Neural progenitor cell (in vitro differentiated cells): Measurements from ENCODE around the gene TAP1. TPM values are rescaled to one million over a fixed set of nuclear protein-coding genes. Genes with fewer than 3 reads are reported as not detected.

Experiments used
- DNase-seq: peaks from one replicate; pipeline ENCODE4 v3.0.0-alpha.2; 2016; ENCODE audit warnings: low spot score
- H2AFZ ChIP-seq: fragments of 200-600 bp; sonication (generic); replicated peaks from 2 replicates; pipeline ENCODE4 v1.6.1; 2016; ENCODE audit warnings: antibody characterized with exemption
- H3F3A ChIP-seq: fragments of 200-600 bp; sonication (generic); 2 replicates; pipeline ENCODE4 v1.6.1; 2016; ENCODE audit warnings: antibody characterized with exemption, low read depth
- H3K27ac ChIP-seq: fragments of 200-600 bp; sonication (generic); 2 replicates; pipeline ENCODE4 v1.5.1; 2016; ENCODE audit warnings: mild to moderate bottlenecking
- H3K27me3 ChIP-seq: fragments of 200-600 bp; sonication (generic); 2 replicates; pipeline ENCODE4 v1.6.1; 2016; ENCODE audit warnings: mild to moderate bottlenecking, moderate library complexity
- H3K36me3 ChIP-seq: fragments of 200-600 bp; sonication (generic); 2 replicates; pipeline ENCODE4 v1.5.1; 2016
- H3K4me1 ChIP-seq: fragments of 200-600 bp; sonication (generic); 2 replicates; pipeline ENCODE4 v1.6.1; 2016; ENCODE audit warnings: mixed run types
- H3K4me2 ChIP-seq: fragments of 200-600 bp; sonication (generic); 2 replicates; pipeline ENCODE4 v1.6.1; 2016
- H3K4me3 ChIP-seq: fragments of 200-600 bp; sonication (generic); 2 replicates; pipeline ENCODE4 v1.5.1; 2016
- H3K79me2 ChIP-seq: fragments of 200-600 bp; sonication (generic); 2 replicates; pipeline ENCODE4 v1.6.1; 2016; ENCODE audit warnings: low read depth
- H3K9ac ChIP-seq: fragments of 200-600 bp; sonication (generic); 2 replicates; pipeline ENCODE4 v1.6.1; 2016
- H3K9me3 ChIP-seq: fragments of 200-600 bp; sonication (generic); 2 replicates; pipeline ENCODE4 v1.5.1; 2016; ENCODE audit warnings: low read depth
- H4K20me1 ChIP-seq: fragments of 200-600 bp; sonication (generic); 2 replicates; pipeline ENCODE4 v1.6.1; 2016; ENCODE audit warnings: low read depth
- H3K27ac Mint-ChIP-seq: 3 replicates; pipeline ENCODE4 v1.8.0; 2021; ENCODE audit warnings: mixed read lengths
- H3K27me3 Mint-ChIP-seq: 2 replicates; pipeline ENCODE4 v1.8.0; 2022; ENCODE audit warnings: low read depth, mild to moderate bottlenecking, inconsistent platforms, moderate library complexity, mixed read lengths; ENCODE audit not compliant: insufficient read depth
- H3K36me3 Mint-ChIP-seq: 3 replicates; pipeline ENCODE4 v1.8.0; 2021; ENCODE audit warnings: mixed read lengths
- H3K4me1 Mint-ChIP-seq: 3 replicates; pipeline ENCODE4 v1.8.0; 2021; ENCODE audit warnings: mixed read lengths
- H3K4me3 Mint-ChIP-seq: 3 replicates; pipeline ENCODE4 v1.8.0; 2021; ENCODE audit warnings: mild to moderate bottlenecking, moderate library complexity, mixed read lengths
- H3K9me3 Mint-ChIP-seq: 3 replicates; pipeline ENCODE4 v1.8.0; 2020; ENCODE audit warnings: mixed read lengths
- CTCF ChIP-seq: fragments of 200-600 bp; sonication (generic); IDR thresholded peaks from 2 replicates; pipeline ENCODE4 v1.5.1; 2017; ENCODE audit warnings: antibody characterized with exemption, mild to moderate bottlenecking
- EZH2 ChIP-seq: fragments of 200-600 bp; sonication (generic); IDR thresholded peaks from 2 replicates; pipeline ENCODE4 v1.6.1; 2017; ENCODE audit warnings: antibody characterized with exemption, mild to moderate bottlenecking, moderate library complexity
- EZH2phosphoT487 ChIP-seq: fragments of 200-600 bp; sonication (generic); IDR thresholded peaks from 2 replicates; pipeline ENCODE4 v1.6.1; 2017; ENCODE audit warnings: antibody characterized with exemption
- total RNA-seq: library from RNA; depleted of rRNA; stranded (reverse); fragments of >200 nt; gene quantifications from 2 replicates; pipeline ENCODE4 v1.2.3, GENCODE V29; 2015; ENCODE audit warnings: low replicate concordance

Gene TAP1
- 6.2 and 6.5 TPM in 2 replicates for total RNA-seq

GRCh38 chr6:32853541-32854375 lies at the start of gene TAP1, which contains the start of gene PSMB9:
Gene TAP1, minus strand, starts transcription at chr6:32853704. Its CDS starts 68 bp downstream, at chr6:32853636.
Gene PSMB9, plus strand, starts transcription at chr6:32854192. Its CDS starts 38 bp downstream, at chr6:32854230.
- Histone ChIP-seq H4K20me1 (no peaks in the 10 kb centered on the region), H3K4me2 (peak within 1 kb of the TSS; percentile 85), H3F3A (peaks cover 5% of the 10 kb centered on the region), H3K79me2 (no peaks in the 10 kb centered on the region), H2AFZ (peak within 1 kb of the TSS; percentile 86), H3K27ac (no peak within 1 kb of the TSS), H3K9me3 (no peaks in the 10 kb centered on the region), H3K27me3 (peaks cover 70% of the 10 kb centered on the region), H3K4me3 (peak within 1 kb of the TSS; percentile 56), H3K36me3 (no peaks in the 10 kb centered on the region), H3K4me1 (no peaks in the 10 kb centered on the region), H3K9ac (no peak within 1 kb of the TSS)
- peaks cover 3% of the 10 kb centered on the region for H3K9me3 Mint-ChIP-seq
- no peak within 1 kb of the TSS for H3K27ac Mint-ChIP-seq
- H3K36me3 Mint-ChIP-seq = no peaks in the 10 kb centered on the region
- peak; percentile 58 for TF ChIP-seq EZH2phosphoT487
- peak; percentile 71 for TF ChIP-seq CTCF
- peak; percentile 53 for TF ChIP-seq EZH2
- DNase-seq = peak; percentile 96
- H3K4me1 Mint-ChIP-seq = peaks cover 8% of the 10 kb centered on the region
- peak within 1 kb of the TSS; percentile 93 for H3K4me3 Mint-ChIP-seq
- H3K27me3 Mint-ChIP-seq = peaks cover 83% of the 10 kb centered on the region

- H3K36me3 Mint-ChIP-seq = peaks cover 6% of the 10 kb centered on the region
- no peaks in the 10 kb centered on the region for H3K9me3 Mint-ChIP-seq
- H3K27me3 Mint-ChIP-seq = peaks cover 8% of the 10 kb centered on the region
- Histone ChIP-seq H2AFZ (peak overlapping the region; percentile 88), H3K9me3 (no peaks in the 10 kb centered on the region), H4K20me1 (peaks cover 3% of the 10 kb centered on the region), H3F3A (peaks cover 16% of the 10 kb centered on the region), H3K79me2 (peaks cover 42% of the 10 kb centered on the region), H3K4me3 (peak overlapping the region; percentile 72), H3K36me3 (no peaks in the 10 kb centered on the region), H3K9ac (peak overlapping the region; percentile 53), H3K4me2 (peak overlapping the region; percentile 90), H3K27ac (no peak overlapping the region), H3K27me3 (no peaks in the 10 kb centered on the region), H3K4me1 (peaks cover 12% of the 10 kb centered on the region)
- no peak for TF ChIP-seq EZH2
- TF ChIP-seq CTCF = no peak
- no peak for TF ChIP-seq EZH2phosphoT487
- peaks cover 18% of the 10 kb centered on the region for H3K4me1 Mint-ChIP-seq
- H3K4me3 Mint-ChIP-seq = peak overlapping the region; percentile 99
- H3K27ac Mint-ChIP-seq = peak overlapping the region; percentile 86
- no peak for DNase-seq
These were observed 41.5 kb upstream of the TAP1 start for GRCh38 chr6:32895006-32895345.

GRCh38 chr6:32894085-32895005 lies 40.8 kb upstream of the TAP1 start:
- H3K9me3 ChIP-seq = no peaks in the 10 kb centered on the region
- peak overlapping the region; percentile 97 for H3K27ac Mint-ChIP-seq
- TF ChIP-seq EZH2phosphoT487 (peak; percentile 36), EZH2 (peak; percentile 64), CTCF (no peak)
- H3K27ac ChIP-seq = peak overlapping the region; percentile 88
- H3K27me3 ChIP-seq = no peaks in the 10 kb centered on the region
- H3K9me3 Mint-ChIP-seq = no peaks in the 10 kb centered on the region
- peaks cover 8% of the 10 kb centered on the region for H3K27me3 Mint-ChIP-seq
- H3F3A ChIP-seq = peaks cover 16% of the 10 kb centered on the region
- peaks cover 18% of the 10 kb centered on the region for H3K4me1 Mint-ChIP-seq
- H3K4me2 ChIP-seq = peak overlapping the region; percentile 90
- peak; percentile 94 for DNase-seq
- H3K4me1 ChIP-seq = peaks cover 12% of the 10 kb centered on the region
- H2AFZ ChIP-seq = peak overlapping the region; percentile 88
- H3K36me3 ChIP-seq = no peaks in the 10 kb centered on the region
- peaks cover 6% of the 10 kb centered on the region for H3K36me3 Mint-ChIP-seq
- peaks cover 3% of the 10 kb centered on the region for H4K20me1 ChIP-seq
- peak overlapping the region; percentile 99 for H3K4me3 Mint-ChIP-seq
- peaks cover 42% of the 10 kb centered on the region for H3K79me2 ChIP-seq
- H3K9ac ChIP-seq = peak overlapping the region; percentile 53
- peak overlapping the region; percentile 72 for H3K4me3 ChIP-seq
